IMR-90 (cell line): ENCODE measurements around the gene TXNDC9. TPM values are rescaled to one million over a fixed set of nuclear protein-coding genes. Genes with fewer than 3 reads are reported as not detected.

Source experiments
- BHLHE40 ChIP-seq: fragments of 150-350 bp; IDR thresholded peaks from 2 replicates; pipeline ENCODE4 v1.6.1; 2016; ENCODE audit warnings: mild to moderate bottlenecking, low read depth, low read length
- POLR2A ChIP-seq: IDR thresholded peaks from 2 replicates; pipeline ENCODE4 v1.6.1; 2012; ENCODE audit warnings: mild to moderate bottlenecking, low read depth, low read length
- polyA plus RNA-seq, 3 experiments: library from polyadenylated mRNA; depleted of rRNA; stranded (reverse); fragments of >200 nt; gene quantifications; 2 replicates each; pipeline ENCODE4 v1.2.3, GENCODE V29; 2012; ENCODE audit warnings: low replicate concordance in 1 of 3
- total RNA-seq: library from RNA; depleted of rRNA; stranded (reverse); fragments of >200 nt; gene quantifications from 2 replicates; pipeline ENCODE4 v1.2.3, GENCODE V29; 2012
- TF ChIP-seq, protein P1 (sequence below): fragments of 150-350 bp; IDR thresholded peaks from 2 replicates; pipeline ENCODE4 v1.6.1; 2017; ENCODE audit warnings: mild to moderate bottlenecking, antibody characterized with exemption, low read length, low read depth
- TF ChIP-seq, protein P2 (sequence below): conservative IDR thresholded peaks from 2 replicates; pipeline ENCODE4 v1.5.1; 2012; ENCODE audit warnings: mild to moderate bottlenecking, low read depth, low read length, improper control_type of control experiment

Gene TXNDC9
- total and polyA plus RNA-seq, 2 of the 4 experiments (the other 2 are of a cell fraction), result 33.9 to 55.4 TPM

DNA sequence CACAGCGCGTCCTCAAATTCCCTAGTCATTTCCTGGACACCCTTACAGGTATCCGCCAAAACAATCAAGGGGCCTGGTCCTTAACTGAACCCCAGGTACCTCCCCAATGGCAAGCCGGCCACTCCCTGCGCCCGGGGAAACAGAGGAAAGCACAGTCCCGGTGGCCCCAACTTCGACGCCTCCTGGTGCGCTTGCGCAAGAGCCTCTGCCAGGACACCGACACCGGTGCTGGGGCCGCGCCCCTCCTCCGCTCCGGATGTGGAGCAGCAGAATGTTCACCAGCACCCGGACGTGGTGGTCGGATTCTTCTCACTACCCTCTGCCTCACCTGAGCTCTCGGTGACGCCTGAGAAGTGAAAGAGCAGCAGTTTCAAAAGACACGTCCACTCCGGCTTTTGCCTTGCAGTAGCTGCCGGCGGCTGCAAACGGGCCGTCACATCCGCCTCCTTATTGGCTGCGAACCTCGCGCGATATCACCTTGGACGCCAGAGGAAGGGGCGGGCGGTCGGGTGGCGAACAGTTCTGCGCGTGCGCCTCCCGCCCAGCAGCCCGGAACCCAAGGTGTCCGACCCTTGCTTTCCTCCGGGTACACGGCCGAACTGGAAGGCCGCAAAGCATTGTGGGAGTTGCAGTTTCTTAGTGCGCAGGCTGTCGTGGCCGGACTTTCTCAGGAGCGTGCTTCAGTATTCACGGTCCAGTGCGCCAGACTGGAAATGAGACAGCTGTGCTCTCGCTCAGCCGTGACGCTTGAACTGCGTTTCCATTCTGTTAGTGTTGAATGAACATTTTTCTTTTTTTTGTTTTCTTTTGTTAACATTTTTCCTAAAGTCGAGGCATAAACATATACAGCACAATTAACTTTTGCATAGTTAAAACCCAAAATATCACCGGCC, at the start of gene TXNDC9 (continued):
- TF ChIP-seq BHLHE40 (peak; percentile 47; the same call in 1 of the 2 replicates), POLR2A (peak; percentile 88)
- TF ChIP-seq, protein P1, sequence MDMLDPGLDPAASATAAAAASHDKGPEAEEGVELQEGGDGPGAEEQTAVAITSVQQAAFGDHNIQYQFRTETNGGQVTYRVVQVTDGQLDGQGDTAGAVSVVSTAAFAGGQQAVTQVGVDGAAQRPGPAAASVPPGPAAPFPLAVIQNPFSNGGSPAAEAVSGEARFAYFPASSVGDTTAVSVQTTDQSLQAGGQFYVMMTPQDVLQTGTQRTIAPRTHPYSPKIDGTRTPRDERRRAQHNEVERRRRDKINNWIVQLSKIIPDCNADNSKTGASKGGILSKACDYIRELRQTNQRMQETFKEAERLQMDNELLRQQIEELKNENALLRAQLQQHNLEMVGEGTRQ, result peak; percentile 4; the same call in 1 of the 2 replicates
- TF ChIP-seq, protein P2, sequence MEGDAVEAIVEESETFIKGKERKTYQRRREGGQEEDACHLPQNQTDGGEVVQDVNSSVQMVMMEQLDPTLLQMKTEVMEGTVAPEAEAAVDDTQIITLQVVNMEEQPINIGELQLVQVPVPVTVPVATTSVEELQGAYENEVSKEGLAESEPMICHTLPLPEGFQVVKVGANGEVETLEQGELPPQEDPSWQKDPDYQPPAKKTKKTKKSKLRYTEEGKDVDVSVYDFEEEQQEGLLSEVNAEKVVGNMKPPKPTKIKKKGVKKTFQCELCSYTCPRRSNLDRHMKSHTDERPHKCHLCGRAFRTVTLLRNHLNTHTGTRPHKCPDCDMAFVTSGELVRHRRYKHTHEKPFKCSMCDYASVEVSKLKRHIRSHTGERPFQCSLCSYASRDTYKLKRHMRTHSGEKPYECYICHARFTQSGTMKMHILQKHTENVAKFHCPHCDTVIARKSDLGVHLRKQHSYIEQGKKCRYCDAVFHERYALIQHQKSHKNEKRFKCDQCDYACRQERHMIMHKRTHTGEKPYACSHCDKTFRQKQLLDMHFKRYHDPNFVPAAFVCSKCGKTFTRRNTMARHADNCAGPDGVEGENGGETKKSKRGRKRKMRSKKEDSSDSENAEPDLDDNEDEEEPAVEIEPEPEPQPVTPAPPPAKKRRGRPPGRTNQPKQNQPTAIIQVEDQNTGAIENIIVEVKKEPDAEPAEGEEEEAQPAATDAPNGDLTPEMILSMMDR, result no peak
